HepG2 (cell line): ENCODE data around the gene CCNQ. TPM values are rescaled to one million over a fixed set of nuclear protein-coding genes. Genes with fewer than 3 reads are reported as not detected.
A peak's percentile ranks its signal among the peaks of the same experiment; 100 is the strongest.

Source experiments
- JUN ChIP-seq: sonication (generic); formaldehyde crosslinking; IDR thresholded peaks from 2 replicates; pipeline ENCODE4 v1.4.0; 2020; ENCODE audit warnings: mild to moderate bottlenecking, missing genetic modification reagents
- MEIS1 ChIP-seq: sonication (generic); formaldehyde crosslinking; IDR thresholded peaks from 2 replicates; pipeline ENCODE4 v1.9.0; 2021; ENCODE audit warnings: mild to moderate bottlenecking, missing genetic modification reagents, moderate library complexity, borderline replicate concordance
- NCOR1 ChIP-seq: fragments of 200-600 bp; sonication (generic); IDR thresholded peaks from 2 replicates; pipeline ENCODE4 v1.7.0; 2017; ENCODE audit warnings: antibody characterized with exemption, low read length, borderline replicate concordance
- REST ChIP-seq, 2 experiments: IDR thresholded peaks; 2 replicates each; pipeline ENCODE4 v1.6.1; 2011 to 2012; ENCODE audit warnings: low read length in 2 of 2, borderline replicate concordance in 1 of 2, low read depth in 1 of 2, mild to moderate bottlenecking in 1 of 2, moderate library complexity in 1 of 2
- THAP7 ChIP-seq: sonication (generic); formaldehyde crosslinking; IDR thresholded peaks from 2 replicates; pipeline ENCODE4 v1.8.1; 2023; ENCODE audit warnings: mild to moderate bottlenecking, missing genetic modification reagents
- ZBTB40 ChIP-seq, 2 experiments: fragments of 450-650 bp in 1 of 2; sonication (generic) in 1 of 2; formaldehyde crosslinking in 1 of 2; IDR thresholded peaks; 2 replicates each; pipeline versions ENCODE4 v1.6.1 to v1.8.0; 2016 to 2022; ENCODE audit warnings: antibody characterized with exemption in 1 of 2, mild to moderate bottlenecking in 1 of 2, missing genetic modification reagents in 1 of 2
- ZNF367 ChIP-seq: sonication (generic); formaldehyde crosslinking; IDR thresholded peaks from 2 replicates; pipeline ENCODE4 v1.4.0; 2020; ENCODE audit warnings: missing genetic modification reagents, borderline replicate concordance
- ZNF841 ChIP-seq: sonication (generic); formaldehyde crosslinking; IDR thresholded peaks from 2 replicates; pipeline ENCODE4 v1.8.1; 2023; ENCODE audit warnings: missing genetic modification reagents, borderline replicate concordance
- polyA plus RNA-seq, 8 experiments: library from polyadenylated mRNA; depleted of rRNA in 3 of 8; stranded (reverse) in 7 of 8; unstranded in 1 of 8; fragments of >200 nt; fragmentation: Illumina TruSeq in 4 of 8; extraction: Trizol in 4 of 8; gene quantifications; 2 replicates each; pipeline versions ENCODE4 v1.2.1 to v1.2.3, GENCODE V29; 2011 to 2016; ENCODE audit warnings: low read depth in 4 of 8, missing spikeins in 1 of 8, mixed read lengths in 1 of 8; ENCODE audit not compliant: insufficient read depth in 1 of 8
- total RNA-seq, 5 experiments: library from RNA; depleted of rRNA; stranded (reverse); fragments of >200 nt; fragmentation: Illumina TruSeq; extraction: Trizol; gene quantifications; 2 replicates each; pipeline ENCODE4 v1.2.3, GENCODE V29; 2016; ENCODE audit warnings: low read depth in 1 of 5
- TF ChIP-seq, protein P1 (sequence below): sonication (generic); formaldehyde crosslinking; IDR thresholded peaks from 2 replicates; pipeline ENCODE4 v1.8.0; 2022; ENCODE audit warnings: missing genetic modification reagents, mild to moderate bottlenecking, inconsistent platforms, borderline replicate concordance
- TF ChIP-seq, protein P2 (sequence below): sonication (generic); formaldehyde crosslinking; conservative IDR thresholded peaks from 2 replicates; pipeline ENCODE4 v1.4.0; 2020; ENCODE audit warnings: missing genetic modification reagents

Gene CCNQ
- total and polyA plus RNA-seq, 2 of the 13 experiments (the other 11 are each of a cell fraction or from before 2014, with no cell fraction given), result 15.0 to 25.5 TPM

DNA sequence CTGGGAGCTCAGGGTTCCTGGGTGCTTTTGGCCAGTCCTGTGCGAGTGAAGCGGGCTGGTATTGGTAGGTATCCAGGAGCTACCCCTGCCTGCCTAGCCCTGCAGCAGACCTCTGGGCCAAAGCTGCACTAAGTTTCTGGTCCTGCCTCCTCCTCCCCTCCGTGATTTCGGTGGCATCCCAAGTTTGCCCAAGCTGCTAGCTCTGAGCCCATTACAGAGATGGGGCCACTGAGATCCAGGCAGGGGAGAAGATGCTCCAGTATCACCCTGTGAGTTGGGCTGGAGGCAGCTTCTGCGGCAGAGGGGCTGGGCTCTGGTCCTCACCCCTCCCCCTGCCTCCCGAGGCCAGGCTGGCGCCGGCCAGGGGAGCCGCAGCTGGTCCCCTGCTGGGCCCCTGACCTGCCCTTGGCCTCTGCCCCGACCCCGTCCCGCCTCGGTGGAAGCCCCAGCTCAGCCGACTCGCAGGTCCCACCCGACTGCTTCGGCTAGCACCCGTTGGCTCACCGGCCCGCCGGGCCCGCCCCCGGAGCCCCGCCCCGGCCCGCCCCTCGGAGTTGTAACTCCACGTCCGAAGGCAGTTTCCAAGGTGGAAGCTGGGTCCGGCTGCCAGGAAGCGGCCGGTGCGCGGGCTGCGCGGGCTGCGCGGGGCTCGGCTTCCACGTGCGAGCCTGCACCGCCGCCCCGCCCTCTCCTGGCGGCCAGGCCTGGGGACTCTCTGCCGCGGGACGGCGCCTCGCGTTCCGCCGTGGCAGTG lies 47.9 kb upstream of the CCNQ start, which contains the start of gene DUSP9 (continued):
- TF ChIP-seq REST (IDR thresholded peaks at IDR 0.05; ENCODE audit: borderline replicate concordance in 1 of 2, low read depth in 1 of 2, low read length in 2 of 2) (no peak), ZNF841 (CRISPR knock-in tag) (0 out of 2 replicates have a peak, but pooled peaks have one; percentile 16), ZBTB40 (IDR thresholded peaks at IDR 0.05) (no peak), ZBTB40 (CRISPR knock-in tag; IDR thresholded peaks at IDR 0.05) (no peak; the same call in 1 of the 2 replicates), JUN (CRISPR knock-in tag) (no peak), THAP7 (CRISPR knock-in tag) (no peak), NCOR1 (peak; percentile 78; the same call in 1 of the 2 replicates), MEIS1 (no peak), ZNF367 (CRISPR knock-in tag) (no peak)
- TF ChIP-seq, protein P1, sequence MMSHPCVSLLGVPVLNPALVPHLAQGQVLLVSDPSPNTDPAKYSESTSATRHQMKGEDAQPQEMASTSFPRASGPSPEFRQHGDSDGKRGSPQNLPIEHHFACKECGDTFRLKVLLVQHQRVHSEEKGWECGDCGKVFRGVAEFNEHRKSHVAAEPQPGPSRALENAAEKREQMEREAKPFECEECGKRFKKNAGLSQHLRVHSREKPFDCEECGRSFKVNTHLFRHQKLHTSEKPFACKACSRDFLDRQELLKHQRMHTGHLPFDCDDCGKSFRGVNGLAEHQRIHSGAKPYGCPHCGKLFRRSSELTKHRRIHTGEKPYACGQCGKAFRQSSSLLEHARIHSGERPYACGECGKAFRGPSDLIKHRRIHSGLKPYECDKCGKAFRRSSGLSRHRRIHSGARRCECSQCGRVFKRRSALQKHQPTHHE (CRISPR knock-in tag), result no peak
- TF ChIP-seq, protein P2, sequence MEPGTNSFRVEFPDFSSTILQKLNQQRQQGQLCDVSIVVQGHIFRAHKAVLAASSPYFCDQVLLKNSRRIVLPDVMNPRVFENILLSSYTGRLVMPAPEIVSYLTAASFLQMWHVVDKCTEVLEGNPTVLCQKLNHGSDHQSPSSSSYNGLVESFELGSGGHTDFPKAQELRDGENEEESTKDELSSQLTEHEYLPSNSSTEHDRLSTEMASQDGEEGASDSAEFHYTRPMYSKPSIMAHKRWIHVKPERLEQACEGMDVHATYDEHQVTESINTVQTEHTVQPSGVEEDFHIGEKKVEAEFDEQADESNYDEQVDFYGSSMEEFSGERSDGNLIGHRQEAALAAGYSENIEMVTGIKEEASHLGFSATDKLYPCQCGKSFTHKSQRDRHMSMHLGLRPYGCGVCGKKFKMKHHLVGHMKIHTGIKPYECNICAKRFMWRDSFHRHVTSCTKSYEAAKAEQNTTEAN (CRISPR knock-in tag), result no peak
